HepG2 (cell line): ENCODE measurements around the gene AMIGO1. TPM values are rescaled to one million over a fixed set of nuclear protein-coding genes. Genes with fewer than 3 reads are reported as not detected.

ENCODE experiments used
- ATAC-seq: fragments of 200-7000 bp; cut with Tn5 transposase; 3 replicates; pipeline ENCODE4 v1.9.1; 2020; ENCODE audit warnings: mild to moderate bottlenecking, moderate library complexity
- BruUV-seq: library from RNA; stranded (reverse); fragments of 400-500 nt; replicated peaks from 2 replicates; lab custom pipeline; 2021; lab: Mats Ljungman, UMichigan
- CTCF ChIA-PET: fragments of 300-600 bp; formaldehyde crosslinking; extraction: SDS; loops from one replicate; lab custom pipeline; 2021; ENCODE audit warnings: low total read pairs, inconsistent platforms, low intra/inter-chr PET ratio; lab: Yijun Ruan, JAX
- POLR2A ChIA-PET: fragments of 350-600 bp; sonication (Branson Sonifier 250); formaldehyde crosslinking; loops from one replicate; lab custom pipeline; 2020; ENCODE audit warnings: antibody characterized with exemption, inconsistent platforms; lab: Yijun Ruan, JAX
- DNase-seq: peaks from one replicate; pipeline ENCODE4 v3.0.0-alpha.2; 2015; ENCODE audit warnings: low spot score
- FAIRE-seq: peaks from 3 replicates; lab custom pipeline; 2011; peaks lifted over from hg19 to GRCh38; lab: Jason Lieb, UNC
- H2AFZ ChIP-seq: one replicate; pipeline ENCODE4 v1.6.1; 2011; ENCODE audit warnings: low read length, inconsistent platforms
- H3K27ac ChIP-seq: fragments of 300-600 bp; 3 replicates; pipeline ENCODE4 v1.8.0; 2011; ENCODE audit warnings: mixed run types, mild to moderate bottlenecking, mixed read lengths, low read length, inconsistent platforms; ENCODE audit not compliant: insufficient read depth; ENCODE audit errors: extremely low read length
- H3K27me3 ChIP-seq, 2 experiments: fragments of 200-600 bp in 1 of 2; 2 replicates in 1 of 2; 3 replicates in 1 of 2; pipeline versions ENCODE4 v1.6.0 to v1.8.0; 2011; ENCODE audit warnings: low read length in 2 of 2, mild to moderate bottlenecking in 2 of 2, moderate library complexity in 2 of 2, inconsistent platforms in 1 of 2; ENCODE audit not compliant: insufficient read depth in 2 of 2, control insufficient read depth in 1 of 2
- H3K36me3 ChIP-seq, 2 experiments: fragments of 200-600 bp in 1 of 2; replicated peaks in 1 of 2; 2 replicates in 1 of 2; 3 replicates in 1 of 2; pipeline versions ENCODE4 v1.5.1 to v1.8.0; 2011; ENCODE audit warnings: low read length in 2 of 2, inconsistent platforms in 1 of 2; ENCODE audit not compliant: insufficient read depth in 2 of 2, control insufficient read depth in 1 of 2
- H3K4me1 ChIP-seq: 2 replicates; pipeline ENCODE4 v1.5.1; 2012; ENCODE audit warnings: low read length, inconsistent platforms; ENCODE audit not compliant: insufficient read depth
- H3K4me2 ChIP-seq: 2 replicates; pipeline ENCODE4 v1.6.0; 2011; ENCODE audit warnings: low read depth, low read length, inconsistent platforms
- H3K4me3 ChIP-seq, 3 experiments: fragments of 200-600 bp in 1 of 3; sonication (generic), shearing (Covaris generic) in 1 of 3; replicated peaks in 1 of 3; 2 replicates each; pipeline ENCODE4 v1.5.1; 2011 to 2016; ENCODE audit warnings: low read length in 3 of 3, inconsistent platforms in 2 of 3, low read depth in 2 of 3, mild to moderate bottlenecking in 2 of 3, control low read depth in 1 of 3, mixed read lengths in 1 of 3; ENCODE audit not compliant: insufficient read depth in 1 of 3
- H3K79me2 ChIP-seq: one replicate; pipeline ENCODE4 v1.6.1; 2011; ENCODE audit warnings: low read length, inconsistent platforms; ENCODE audit not compliant: insufficient read depth
- H3K9ac ChIP-seq: 2 replicates; pipeline ENCODE4 v1.6.0; 2011; ENCODE audit warnings: mild to moderate bottlenecking, low read depth, low read length, inconsistent platforms; ENCODE audit not compliant: insufficient read depth
- H3K9me3 ChIP-seq: 2 replicates; pipeline ENCODE4 v1.5.1; 2012; ENCODE audit warnings: mild to moderate bottlenecking, low read length
- H4K20me1 ChIP-seq: 2 replicates; pipeline ENCODE4 v1.6.0; 2011; ENCODE audit warnings: inconsistent platforms, mild to moderate bottlenecking, low read length, moderate library complexity; ENCODE audit not compliant: insufficient read depth
- ATF7 ChIP-seq, 2 experiments: fragments of 450-650 bp in 1 of 2; sonication (generic) in 1 of 2; formaldehyde crosslinking in 1 of 2; IDR thresholded peaks; 2 replicates each; pipeline versions ENCODE4 v1.4.0 to v1.6.1; 2016 to 2020; ENCODE audit warnings: antibody characterized with exemption in 1 of 2, mild to moderate bottlenecking in 1 of 2, missing genetic modification reagents in 1 of 2
- HDAC6 ChIP-seq: fragments of 200-600 bp; sonication (generic); IDR thresholded peaks from 2 replicates; pipeline ENCODE4 v1.7.0; 2017; ENCODE audit warnings: mild to moderate bottlenecking, antibody characterized with exemption, low read length, low read depth
- HES4 ChIP-seq: sonication (generic); formaldehyde crosslinking; IDR thresholded peaks from 2 replicates; pipeline ENCODE4 v1.9.0; 2021; ENCODE audit warnings: mild to moderate bottlenecking, missing genetic modification reagents, borderline replicate concordance
- KDM5B ChIP-seq: sonication (generic); formaldehyde crosslinking; IDR thresholded peaks from 2 replicates; pipeline ENCODE4 v1.4.0; 2020; ENCODE audit warnings: missing genetic modification reagents, mild to moderate bottlenecking, borderline replicate concordance
- PHF21A ChIP-seq: sonication (generic); formaldehyde crosslinking; IDR thresholded peaks from 2 replicates; pipeline ENCODE4 v1.5.0; 2020; ENCODE audit warnings: mild to moderate bottlenecking, missing genetic modification reagents
- PLRG1 ChIP-seq: fragments of 450-650 bp; conservative IDR thresholded peaks from 2 replicates; pipeline ENCODE4 v1.6.1; 2016
- RBM22 ChIP-seq: fragments of 200-400 bp; formaldehyde crosslinking; optimal IDR thresholded peaks from 2 replicates; pipeline ENCODE3; 2017; ENCODE audit warnings: mild to moderate bottlenecking, low read length, moderate library complexity
- RFX1 ChIP-seq: fragments of 450-650 bp; IDR thresholded peaks from 2 replicates; pipeline ENCODE4 v1.6.1; 2017
- ZFP41 ChIP-seq: sonication (generic); formaldehyde crosslinking; IDR thresholded peaks from 2 replicates; pipeline ENCODE4 v1.4.0; 2020; ENCODE audit warnings: mild to moderate bottlenecking, missing genetic modification reagents, borderline replicate concordance
- ZNF414 ChIP-seq: sonication (generic); formaldehyde crosslinking; IDR thresholded peaks from 2 replicates; pipeline ENCODE4 v1.5.0; 2020; ENCODE audit warnings: missing genetic modification reagents
- ZNF576 ChIP-seq: sonication (generic); formaldehyde crosslinking; IDR thresholded peaks from 2 replicates; pipeline ENCODE4 v1.4.0; 2020; ENCODE audit warnings: mild to moderate bottlenecking, missing genetic modification reagents
- ZNF776 ChIP-seq: sonication (generic); formaldehyde crosslinking; IDR thresholded peaks from 2 replicates; pipeline ENCODE4 v1.4.0; 2020; ENCODE audit warnings: mild to moderate bottlenecking, missing genetic modification reagents
- ZNF883 ChIP-seq: sonication (generic); formaldehyde crosslinking; IDR thresholded peaks from 2 replicates; pipeline ENCODE4 v1.5.1; 2020; ENCODE audit warnings: mild to moderate bottlenecking, missing genetic modification reagents; ENCODE audit errors: not compliant biosample characterization
- WGBS: methylation state at CpG from one replicate; pipeline ENCODE4 v1.1.6; 2017; ENCODE audit warnings: low lambda C conversion rate; 5-methylcytosine and 5-hydroxymethylcytosine counted together
- in situ Hi-C: cut with HindIII; loops from 2 replicates; pipeline ENCODE4 v1.10.0; 2017; ENCODE audit warnings: low pct_unique_long_range_greater_than_20kb; ENCODE audit not compliant: extremely low pct_ligation_motif_present
- intact Hi-C: fragments of 100-400 bp; cut with micrococcal nuclease; formaldehyde crosslinking; loops from one replicate; pipeline ENCODE4 v1.10.0; 2022; ENCODE audit not compliant: unreplicated experiment
- polyA plus RNA-seq, 8 experiments: library from polyadenylated mRNA; depleted of rRNA in 3 of 8; stranded (reverse) in 7 of 8; unstranded in 1 of 8; fragments of >200 nt; fragmentation: Illumina TruSeq in 4 of 8; extraction: Trizol in 4 of 8; gene quantifications; 2 replicates each; pipeline versions ENCODE4 v1.2.1 to v1.2.3, GENCODE V29; 2011 to 2016; ENCODE audit warnings: low read depth in 4 of 8, missing spikeins in 1 of 8, mixed read lengths in 1 of 8; ENCODE audit not compliant: insufficient read depth in 1 of 8
- total RNA-seq, 5 experiments: library from RNA; depleted of rRNA; stranded (reverse); fragments of >200 nt; fragmentation: Illumina TruSeq; extraction: Trizol; gene quantifications; 2 replicates each; pipeline ENCODE4 v1.2.3, GENCODE V29; 2016; ENCODE audit warnings: low read depth in 1 of 5
- TF ChIP-seq, protein P1 (sequence below): sonication (generic); formaldehyde crosslinking; IDR thresholded peaks from 2 replicates; pipeline ENCODE4 v1.5.1; 2020; ENCODE audit warnings: mild to moderate bottlenecking, missing genetic modification reagents, moderate library complexity
- TF ChIP-seq, protein P2 (sequence below): sonication (generic); formaldehyde crosslinking; IDR thresholded peaks from 2 replicates; pipeline ENCODE4 v1.9.0; 2022; ENCODE audit warnings: low read depth, missing genetic modification reagents

AMIGO1 gene
- total and polyA plus RNA-seq, 2 of the 13 experiments (the other 11 are each of a cell fraction or from before 2014, with no cell fraction given) = 0.40 to 1.3 TPM

- in situ Hi-C loops = loop anchor here (5.0 to 10.0 kb wide), 3 partner anchors 74 to 224 kb away; partner anchors contain the start of gene GSTM5
- H3K36me3 ChIP-seq = no peaks in the 10 kb centered on the region
- peak; percentile 64 for FAIRE-seq
- TF ChIP-seq ZNF776 (no peak), PHF21A (CRISPR knock-in tag) (peak; percentile 66), ZNF414 (no peak), ZNF576 (no peak), ZFP41 (CRISPR knock-in tag) (no peak), RFX1 (no peak), RBM22 (no peak), PLRG1 (no peak), KDM5B (CRISPR knock-in tag) (peak; percentile 61; the same call in 1 of the 2 replicates), HDAC6 (no peak), ZNF883 (CRISPR knock-in tag) (no peak), ATF7 (IDR thresholded peaks at IDR 0.05) (no peak), ATF7 (CRISPR knock-in tag; IDR thresholded peaks at IDR 0.05) (0 out of 2 replicates have a peak, but pooled peaks have one; percentile 54), HES4 (CRISPR knock-in tag) (peak; percentile 44; the same call in 1 of the 2 replicates)
- TF ChIP-seq, protein P1, sequence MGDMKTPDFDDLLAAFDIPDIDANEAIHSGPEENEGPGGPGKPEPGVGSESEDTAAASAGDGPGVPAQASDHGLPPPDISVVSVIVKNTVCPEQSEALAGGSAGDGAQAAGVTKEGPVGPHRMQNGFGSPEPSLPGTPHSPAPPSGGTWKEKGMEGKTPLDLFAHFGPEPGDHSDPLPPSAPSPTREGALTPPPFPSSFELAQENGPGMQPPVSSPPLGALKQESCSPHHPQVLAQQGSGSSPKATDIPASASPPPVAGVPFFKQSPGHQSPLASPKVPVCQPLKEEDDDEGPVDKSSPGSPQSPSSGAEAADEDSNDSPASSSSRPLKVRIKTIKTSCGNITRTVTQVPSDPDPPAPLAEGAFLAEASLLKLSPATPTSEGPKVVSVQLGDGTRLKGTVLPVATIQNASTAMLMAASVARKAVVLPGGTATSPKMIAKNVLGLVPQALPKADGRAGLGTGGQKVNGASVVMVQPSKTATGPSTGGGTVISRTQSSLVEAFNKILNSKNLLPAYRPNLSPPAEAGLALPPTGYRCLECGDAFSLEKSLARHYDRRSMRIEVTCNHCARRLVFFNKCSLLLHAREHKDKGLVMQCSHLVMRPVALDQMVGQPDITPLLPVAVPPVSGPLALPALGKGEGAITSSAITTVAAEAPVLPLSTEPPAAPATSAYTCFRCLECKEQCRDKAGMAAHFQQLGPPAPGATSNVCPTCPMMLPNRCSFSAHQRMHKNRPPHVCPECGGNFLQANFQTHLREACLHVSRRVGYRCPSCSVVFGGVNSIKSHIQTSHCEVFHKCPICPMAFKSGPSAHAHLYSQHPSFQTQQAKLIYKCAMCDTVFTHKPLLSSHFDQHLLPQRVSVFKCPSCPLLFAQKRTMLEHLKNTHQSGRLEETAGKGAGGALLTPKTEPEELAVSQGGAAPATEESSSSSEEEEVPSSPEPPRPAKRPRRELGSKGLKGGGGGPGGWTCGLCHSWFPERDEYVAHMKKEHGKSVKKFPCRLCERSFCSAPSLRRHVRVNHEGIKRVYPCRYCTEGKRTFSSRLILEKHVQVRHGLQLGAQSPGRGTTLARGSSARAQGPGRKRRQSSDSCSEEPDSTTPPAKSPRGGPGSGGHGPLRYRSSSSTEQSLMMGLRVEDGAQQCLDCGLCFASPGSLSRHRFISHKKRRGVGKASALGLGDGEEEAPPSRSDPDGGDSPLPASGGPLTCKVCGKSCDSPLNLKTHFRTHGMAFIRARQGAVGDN (CRISPR knock-in tag) = peak; percentile 94
- TF ChIP-seq, protein P2, sequence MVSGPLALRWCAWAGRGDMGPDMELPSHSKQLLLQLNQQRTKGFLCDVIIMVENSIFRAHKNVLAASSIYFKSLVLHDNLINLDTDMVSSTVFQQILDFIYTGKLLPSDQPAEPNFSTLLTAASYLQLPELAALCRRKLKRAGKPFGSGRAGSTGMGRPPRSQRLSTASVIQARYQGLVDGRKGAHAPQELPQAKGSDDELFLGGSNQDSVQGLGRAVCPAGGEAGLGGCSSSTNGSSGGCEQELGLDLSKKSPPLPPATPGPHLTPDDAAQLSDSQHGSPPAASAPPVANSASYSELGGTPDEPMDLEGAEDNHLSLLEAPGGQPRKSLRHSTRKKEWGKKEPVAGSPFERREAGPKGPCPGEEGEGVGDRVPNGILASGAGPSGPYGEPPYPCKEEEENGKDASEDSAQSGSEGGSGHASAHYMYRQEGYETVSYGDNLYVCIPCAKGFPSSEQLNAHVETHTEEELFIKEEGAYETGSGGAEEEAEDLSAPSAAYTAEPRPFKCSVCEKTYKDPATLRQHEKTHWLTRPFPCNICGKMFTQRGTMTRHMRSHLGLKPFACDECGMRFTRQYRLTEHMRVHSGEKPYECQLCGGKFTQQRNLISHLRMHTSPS (CRISPR knock-in tag) = no peak
These were observed 39.1 kb upstream of the AMIGO1 start, which contains the start of gene GNAI3 for GRCh38 chr1:109548321-109549267. GNAI3 (plus strand) TSS chr1:109548615; CDS start chr1:109548721, 106 bp downstream.

More at GRCh38 chr1:109548321-109549267, 39.1 kb upstream of the AMIGO1 start, which contains the start of gene GNAI3:
- H3K79me2 ChIP-seq = peaks cover 64% of the 10 kb centered on the region
- CTCF ChIA-PET = interaction anchor here (3.6 kb wide), 1 partner anchor 95 kb away, joined by 12 read pairs; no protein-coding TSS in a partner anchor
- H3K27ac ChIP-seq = peak within 1 kb of the TSS; percentile 72
- ATAC-seq = peak; percentile 98
- H3K27me3 ChIP-seq = no peaks in the 10 kb centered on the region; a peak in 2 of 5 replicates
- H3K4me2 ChIP-seq = peak within 1 kb of the TSS; percentile 97
- WGBS = under 1% methylated on average over 58 of the region's 68 CpGs
- H3K4me1 ChIP-seq = peaks cover 61% of the 10 kb centered on the region
- H2AFZ ChIP-seq = no peak within 1 kb of the TSS
- H3K9me3 ChIP-seq = no peaks in the 10 kb centered on the region
- peak within 1 kb of the TSS; percentile 82 for H3K9ac ChIP-seq
- peaks cover 21% of the 10 kb centered on the region; the same call in 1 of the 2 replicates for H4K20me1 ChIP-seq
- H3K4me3 ChIP-seq = peak within 1 kb of the TSS; percentile 83 to 96 (median 93)
- BruUV-seq = no TSS peak
- POLR2A ChIA-PET = interaction anchor here (0.7 to 2.7 kb wide), 30 partner anchors 9 to 486 kb away, joined by 3 to 36 read pairs (median 6); partner anchors contain the start of genes AHCYL1, AMIGO1, AMPD2 and EPS8L3
- DNase-seq = peak; percentile 94
- intact Hi-C loops = loop anchor here (1.0 to 10.0 kb wide), 3 partner anchors 39 to 436 kb away; partner anchors contain the start of genes AHCYL1, AMPD2 and GNAT2
